B cell (primary cell): ENCODE data around the gene C17orf114.
A peak's percentile ranks its signal among the peaks of the same experiment; 100 is the strongest.

ENCODE experiments used
- ATAC-seq: fragments of 200-7000 bp; cut with Tn5 transposase; one replicate; pipeline ENCODE4 v1.10.0; 2021; ENCODE audit warnings: low read depth, mild to moderate bottlenecking, moderate number of reproducible peaks, moderate library complexity
- CTCF ChIA-PET: fragments of 350-600 bp; sonication (Branson Sonifier 250); formaldehyde crosslinking; loops from one replicate; lab custom pipeline; 2021; ENCODE audit warnings: antibody characterized with exemption, inconsistent platforms; lab: Charles Lee
- POLR2A ChIA-PET: fragments of 350-600 bp; sonication (Branson Sonifier 250); formaldehyde crosslinking; loops from one replicate; lab custom pipeline; 2021; ENCODE audit warnings: antibody characterized with exemption; lab: Charles Lee
- DNase-seq: peaks from one replicate; pipeline ENCODE4 v3.0.0; 2013
- H2AFZ ChIP-seq: 2 replicates; pipeline ENCODE4 v1.6.1; 2012; ENCODE audit warnings: mild to moderate bottlenecking, low read depth, low read length; ENCODE audit not compliant: insufficient read depth, poor library complexity, severe bottlenecking
- H3K27ac ChIP-seq, 2 donors: 1 replicate in 1 of 2; 2 replicates in 1 of 2; pipeline ENCODE4 v1.5.1; 2012 to 2013; ENCODE audit warnings: low read length in 2 of 2, mild to moderate bottlenecking in 2 of 2, moderate library complexity in 1 of 2
- H3K27me3 ChIP-seq, 4 experiments: fragments of 200-600 bp in 1 of 4; sonication (generic) in 1 of 4; replicated peaks in 1 of 4; 1 replicate in 2 of 4; 2 replicates in 2 of 4; pipeline versions ENCODE4 v1.6.1 to v1.7.0; 2013 to 2016; ENCODE audit warnings: low read length in 3 of 4, mild to moderate bottlenecking in 2 of 4, mixed read lengths in 1 of 4, moderate library complexity in 1 of 4; ENCODE audit not compliant: insufficient read depth in 4 of 4, control insufficient read depth in 3 of 4; ENCODE audit errors: control extremely low read depth in 1 of 4
- H3K36me3 ChIP-seq, 2 experiments: replicated peaks in 1 of 2; 1 replicate in 1 of 2; 2 replicates in 1 of 2; pipeline versions ENCODE4 v1.6.1 to v1.7.1; 2013; ENCODE audit warnings: low read length in 1 of 2; ENCODE audit not compliant: insufficient read depth in 2 of 2, control insufficient read depth in 1 of 2; ENCODE audit errors: control extremely low read depth in 1 of 2, extremely low read depth in 1 of 2
- H3K4me1 ChIP-seq, 2 donors: fragments of 200-600 bp in 1 of 2; sonication (generic) in 1 of 2; 1 replicate in 1 of 2; 2 replicates in 1 of 2; pipeline versions ENCODE4 v1.5.1 to v1.6.1; 2013 to 2017; ENCODE audit warnings: low read length in 2 of 2; ENCODE audit not compliant: control insufficient read depth in 2 of 2, insufficient read depth in 2 of 2
- H3K4me2 ChIP-seq: replicated peaks from 2 replicates; pipeline ENCODE3; 2012; ENCODE audit warnings: mild to moderate bottlenecking, low read depth, low read length; ENCODE audit not compliant: poor library complexity, severe bottlenecking
- H3K4me3 ChIP-seq, 5 experiments: fragments of 200-600 bp in 1 of 5; sonication (generic) in 1 of 5; 1 replicate in 3 of 5; 2 replicates in 2 of 5; pipeline versions ENCODE4 v1.5.1 to v1.7.0; 2011 to 2016; ENCODE audit warnings: low read length in 4 of 5, mild to moderate bottlenecking in 4 of 5, low read depth in 2 of 5, control low read depth in 1 of 5, moderate library complexity in 1 of 5; ENCODE audit not compliant: insufficient read depth in 1 of 5; ENCODE audit errors: control extremely low read depth in 1 of 5, extremely low read depth in 1 of 5
- H3K79me2 ChIP-seq: fragments of 200-600 bp; sonication (generic); one replicate; pipeline ENCODE4 v1.6.0; 2016; ENCODE audit warnings: low read length; ENCODE audit not compliant: control insufficient read depth, insufficient read depth
- H3K9ac ChIP-seq: fragments of 200-600 bp; sonication (generic); 2 replicates; pipeline ENCODE4 v1.6.1; 2017; ENCODE audit warnings: mild to moderate bottlenecking, low read length, moderate library complexity
- H3K9me3 ChIP-seq, 3 donors: one replicate each; pipeline versions ENCODE4 v1.6.1 to v1.7.1; 2013; ENCODE audit warnings: low read length in 2 of 3; ENCODE audit not compliant: control insufficient read depth in 2 of 3, insufficient read depth in 1 of 3; ENCODE audit errors: control extremely low read depth in 1 of 3
- H4K20me1 ChIP-seq: 2 replicates; pipeline ENCODE4 v1.6.0; 2012; ENCODE audit warnings: mild to moderate bottlenecking, low read length; ENCODE audit not compliant: insufficient read depth, control insufficient read depth, poor library complexity, severe bottlenecking
- H3K27ac Mint-ChIP-seq: one replicate; pipeline ENCODE4 v1.8.0; 2021; ENCODE audit warnings: mixed read lengths
- H3K27me3 Mint-ChIP-seq: one replicate; pipeline ENCODE4 v1.8.0; 2021; ENCODE audit warnings: mixed read lengths
- H3K4me1 Mint-ChIP-seq: one replicate; pipeline ENCODE4 v1.8.0; 2021; ENCODE audit warnings: mixed read lengths
- H3K4me3 Mint-ChIP-seq: one replicate; pipeline ENCODE4 v1.8.0; 2021; ENCODE audit warnings: mixed read lengths
- H3K9me3 Mint-ChIP-seq: one replicate; pipeline ENCODE4 v1.8.0; 2022; ENCODE audit warnings: mixed read lengths; ENCODE audit not compliant: insufficient read depth
- CTCF ChIP-seq: fragments of 200-600 bp; IDR thresholded peaks from one replicate; pipeline ENCODE4 v1.8.0; 2022; ENCODE audit warnings: antibody characterized with exemption, mild to moderate bottlenecking
- EZH2 ChIP-seq: IDR thresholded peaks from 2 replicates; pipeline ENCODE4 v1.6.1; 2012; ENCODE audit warnings: borderline replicate concordance, low read depth, mild to moderate bottlenecking, moderate library complexity, low read length; ENCODE audit not compliant: insufficient read depth, poor library complexity, severe bottlenecking
- WGBS: methylation state at CpG from one replicate; pipeline ENCODE4 v1.1.5; 2013; ENCODE audit warnings: missing lambda C conversion rate; ENCODE audit not compliant: insufficient coverage; 5-methylcytosine and 5-hydroxymethylcytosine counted together
- intact Hi-C: fragments of 100-400 bp; cut with micrococcal nuclease; formaldehyde crosslinking; loops from one replicate; pipeline ENCODE4 v1.10.0; 2022

The C17orf114 gene

GRCh38 chr17:4796552-4796920, 5.6 kb downstream of the C17orf114 start:
- peak overlapping the region; percentile 92 for H2AFZ ChIP-seq
- H4K20me1 ChIP-seq: no peaks in the 10 kb centered on the region
- H3K79me2 ChIP-seq: peaks cover 6% of the 10 kb centered on the region
- H3K27me3 Mint-ChIP-seq: no peaks in the 10 kb centered on the region
- no peak for DNase-seq
- H3K4me1 Mint-ChIP-seq: peaks cover 11% of the 10 kb centered on the region
- WGBS: 0% methylated on average over 5 of the region's 7 CpGs
- H3K9me3 Mint-ChIP-seq: no peaks in the 10 kb centered on the region
- peaks cover 0 to 22% of the 10 kb centered on the region in 2 experiments for H3K36me3 ChIP-seq
- TF ChIP-seq CTCF (no peak), EZH2 (no peak)
- peak overlapping the region; percentile 90 for H3K4me2 ChIP-seq
- no peaks in the 10 kb centered on the region for H3K9me3 ChIP-seq
- peaks cover 7 to 16% of the 10 kb centered on the region in 2 donors for H3K4me1 ChIP-seq
- H3K27ac Mint-ChIP-seq: peak overlapping the region; percentile 97
- H3K9ac ChIP-seq: peak overlapping the region; percentile 89
- peak overlapping the region; percentile 65 to 96 (median 86) for H3K4me3 ChIP-seq
- intact Hi-C loops: loop anchor here (1.0 to 10.0 kb wide), 4 partner anchors 11 to 232 kb away; partner anchors contain the start of genes GGT6, MED11, MINK1 and PLD2
- POLR2A ChIA-PET: interaction anchor here (1.0 kb wide), 1 partner anchor 11 kb away, joined by 8 read pairs; the partner anchor contains the start of gene PLD2
- CTCF ChIA-PET: interaction anchor here (0.9 to 1.2 kb wide), 2 partner anchors 65 to 86 kb away, joined by 3 to 4 read pairs; partner anchors contain the start of genes ARRB2 and MED11
- peak overlapping the region in 1 of 2 donors; percentile 68 for H3K27ac ChIP-seq
- peak overlapping the region; percentile 100 for H3K4me3 Mint-ChIP-seq
- no peak for ATAC-seq
- H3K27me3 ChIP-seq: no peaks in the 10 kb centered on the region

- Mint-ChIP-seq H3K4me1 (peaks cover 19% of the 10 kb centered on the region), H3K9me3 (no peaks in the 10 kb centered on the region), H3K4me3 (no peak overlapping the region), H3K27ac (peak overlapping the region; percentile 97), H3K27me3 (no peaks in the 10 kb centered on the region)
- TF ChIP-seq EZH2 (no peak), CTCF (no peak)
- peaks cover 12 to 22% of the 10 kb centered on the region in 2 donors for H3K4me1 ChIP-seq
- H3K9ac ChIP-seq: no peak overlapping the region
- H2AFZ ChIP-seq: peak overlapping the region; percentile 92
- H3K27me3 ChIP-seq: no peaks in the 10 kb centered on the region
- H3K4me2 ChIP-seq: peak overlapping the region; percentile 90
- ChIA-PET CTCF (no interaction called here), POLR2A (no interaction called here)
- no peak for ATAC-seq
- no peaks in the 10 kb centered on the region for H4K20me1 ChIP-seq
- H3K36me3 ChIP-seq: peaks cover 0 to 22% of the 10 kb centered on the region in 2 experiments
- H3K79me2 ChIP-seq: peaks cover 6% of the 10 kb centered on the region
- H3K27ac ChIP-seq: no peak overlapping the region
- H3K4me3 ChIP-seq: peak overlapping the region in 1 of 5 experiments; percentile 94
- H3K9me3 ChIP-seq: no peaks in the 10 kb centered on the region
- DNase-seq: no peak
- intact Hi-C loops: loop anchor here (10.0 kb wide), 1 partner anchor 230 kb away; the partner anchor contains the start of gene GGT6
- no CpG with 5 or more reads among the region's 1 CpG for WGBS
Observed at GRCh38 chr17:4795168-4795567, 7.0 kb downstream of the C17orf114 start.
